ENCODE measurements around the gene KCNQ1.

The KCNQ1 gene

GRCh38 chr11:2425506-2425905, 19.3 kb upstream of the KCNQ1 start:
- no peak for DNase-seq (ENCODE audit: low read depth)

GRCh38 chr11:2426221-2426620, 18.6 kb upstream of the KCNQ1 start:
- DNase-seq (ENCODE audit: low read depth) = no peak

GRCh38 chr11:2426826-2427521, 17.8 kb upstream of the KCNQ1 start:
- no peak for DNase-seq (ENCODE audit: low read depth)

GRCh38 chr11:2427721-2428321, 17.0 kb upstream of the KCNQ1 start:
- DNase-seq (ENCODE audit: low read depth) = no peak

GRCh38 chr11:2428322-2428795, 16.4 kb upstream of the KCNQ1 start:
- DNase-seq (ENCODE audit: low read depth) = peak; percentile 11

- no peak for DNase-seq (ENCODE audit: low read depth)
Measured at GRCh38 chr11:2431395-2431794, 13.4 kb upstream of the KCNQ1 start.

- no peak for DNase-seq (ENCODE audit: low read depth)
Measured at GRCh38 chr11:2432171-2432621, 12.6 kb upstream of the KCNQ1 start.

GRCh38 chr11:2432628-2433071, 12.2 kb upstream of the KCNQ1 start:
- DNase-seq (ENCODE audit: low read depth) = no peak

GRCh38 chr11:2433106-2433925, 11.5 kb upstream of the KCNQ1 start:
- no peak for DNase-seq (ENCODE audit: low read depth)

GRCh38 chr11:2434008-2434407, 10.8 kb upstream of the KCNQ1 start:
- DNase-seq (ENCODE audit: low read depth) = no peak

GRCh38 chr11:2434506-2435255, 10.1 kb upstream of the KCNQ1 start:
- no peak for DNase-seq (ENCODE audit: low read depth)

- no peak for DNase-seq (ENCODE audit: low read depth)
Measured at GRCh38 chr11:2435288-2436012, 9.4 kb upstream of the KCNQ1 start.

- DNase-seq (ENCODE audit: low read depth) = no peak
Measured at GRCh38 chr11:2436013-2436520, 8.7 kb upstream of the KCNQ1 start.

- DNase-seq (ENCODE audit: low read depth) = no peak
Measured at GRCh38 chr11:2436521-2437031, 8.2 kb upstream of the KCNQ1 start.

- DNase-seq (ENCODE audit: low read depth) = no peak
Measured at GRCh38 chr11:2437516-2437915, 7.3 kb upstream of the KCNQ1 start.

- no peak for DNase-seq (ENCODE audit: low read depth)
Measured at GRCh38 chr11:2439820-2440219, 5.0 kb upstream of the KCNQ1 start.

- DNase-seq (ENCODE audit: low read depth) = no peak
Measured at GRCh38 chr11:2440646-2441045, 4.2 kb upstream of the KCNQ1 start.

GRCh38 chr11:2441171-2441570, 3.6 kb upstream of the KCNQ1 start:
- DNase-seq (ENCODE audit: low read depth) = no peak

GRCh38 chr11:2442589-2442988, 2.2 kb upstream of the KCNQ1 start:
- DNase-seq (ENCODE audit: low read depth) = no peak

- no peak for DNase-seq (ENCODE audit: low read depth)
Measured at GRCh38 chr11:2443406-2443805, 1.4 kb upstream of the KCNQ1 start.
